Kidney epithelial cell (primary cell): Measurements from ENCODE around the gene ITPRID2. TPM values are rescaled to one million over a fixed set of nuclear protein-coding genes. Genes with fewer than 3 reads are reported as not detected.

Experiments
- DNase-seq: peaks from one replicate; pipeline ENCODE4 v3.0.0-alpha.2; 2010; ENCODE audit warnings: low read depth
- H3K27me3 ChIP-seq: 2 replicates; pipeline ENCODE4 v1.6.0; 2011; ENCODE audit warnings: low read length; ENCODE audit not compliant: control insufficient read depth, insufficient read depth
- H3K36me3 ChIP-seq: 2 replicates; pipeline ENCODE4 v1.5.1; 2011; ENCODE audit warnings: low read length; ENCODE audit not compliant: control insufficient read depth, insufficient read depth
- H3K4me3 ChIP-seq: 2 replicates; pipeline ENCODE4 v1.5.1; 2011; ENCODE audit warnings: low read depth, mild to moderate bottlenecking, control low read depth, low read length
- total RNA-seq: library from RNA; depleted of rRNA; stranded (reverse); fragments of >200 nt; gene quantifications from 2 replicates; pipeline ENCODE4 v1.2.3, GENCODE V29; 2015
- TF ChIP-seq, protein P1 (sequence below): IDR thresholded peaks from 2 replicates; pipeline ENCODE4 v1.5.1; 2011; ENCODE audit warnings: mild to moderate bottlenecking, moderate library complexity, low read length, control low read depth, inconsistent platforms; ENCODE audit not compliant: insufficient read depth, poor library complexity, severe bottlenecking

Gene ITPRID2
- 60.2 and 73.0 TPM in 2 replicates for total RNA-seq

DNA sequence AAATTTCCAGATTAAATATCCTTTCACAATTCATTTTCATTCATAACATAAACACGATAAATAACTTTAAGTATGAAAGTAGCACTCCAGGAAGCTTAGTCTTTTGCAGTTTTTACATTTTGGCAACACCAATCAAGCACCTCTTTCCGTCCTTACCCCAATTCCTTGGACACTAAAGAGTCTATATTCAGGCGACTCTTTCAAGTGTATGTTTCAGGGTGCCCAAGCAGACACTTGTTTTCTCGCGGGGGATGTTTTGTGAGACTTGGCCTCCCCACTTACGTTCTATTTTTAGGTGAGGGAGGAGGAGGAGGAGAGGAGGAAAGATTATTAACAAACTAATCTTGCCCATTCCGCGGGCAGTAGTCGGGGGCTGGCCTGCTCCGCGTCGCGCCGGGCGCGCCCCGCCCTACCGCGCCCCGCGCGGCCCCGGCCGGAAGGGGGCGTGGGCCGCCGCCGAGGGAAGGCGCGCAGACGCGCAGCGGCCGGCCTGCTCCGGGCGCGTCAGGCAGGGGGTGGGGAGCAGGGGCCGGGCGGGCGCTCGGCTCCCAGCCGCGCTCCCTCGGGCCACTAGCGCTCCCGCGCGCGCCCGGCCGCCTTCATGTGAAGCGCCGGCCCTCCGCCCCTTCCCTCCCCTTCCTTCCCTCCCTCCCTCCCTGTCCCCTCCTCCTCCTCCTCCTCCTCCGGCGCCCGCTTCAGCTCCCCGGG is at the start of gene ITPRID2:
TSS of gene ITPRID2 (plus strand) at position 473 of the 708 bp plus-strand sequence. CDS start 337 bp downstream, outside the sequence.
- TF ChIP-seq, protein P1, sequence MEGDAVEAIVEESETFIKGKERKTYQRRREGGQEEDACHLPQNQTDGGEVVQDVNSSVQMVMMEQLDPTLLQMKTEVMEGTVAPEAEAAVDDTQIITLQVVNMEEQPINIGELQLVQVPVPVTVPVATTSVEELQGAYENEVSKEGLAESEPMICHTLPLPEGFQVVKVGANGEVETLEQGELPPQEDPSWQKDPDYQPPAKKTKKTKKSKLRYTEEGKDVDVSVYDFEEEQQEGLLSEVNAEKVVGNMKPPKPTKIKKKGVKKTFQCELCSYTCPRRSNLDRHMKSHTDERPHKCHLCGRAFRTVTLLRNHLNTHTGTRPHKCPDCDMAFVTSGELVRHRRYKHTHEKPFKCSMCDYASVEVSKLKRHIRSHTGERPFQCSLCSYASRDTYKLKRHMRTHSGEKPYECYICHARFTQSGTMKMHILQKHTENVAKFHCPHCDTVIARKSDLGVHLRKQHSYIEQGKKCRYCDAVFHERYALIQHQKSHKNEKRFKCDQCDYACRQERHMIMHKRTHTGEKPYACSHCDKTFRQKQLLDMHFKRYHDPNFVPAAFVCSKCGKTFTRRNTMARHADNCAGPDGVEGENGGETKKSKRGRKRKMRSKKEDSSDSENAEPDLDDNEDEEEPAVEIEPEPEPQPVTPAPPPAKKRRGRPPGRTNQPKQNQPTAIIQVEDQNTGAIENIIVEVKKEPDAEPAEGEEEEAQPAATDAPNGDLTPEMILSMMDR = no peak
- DNase-seq = peak; percentile 50
- Histone ChIP-seq H3K36me3 (no peaks in the 10 kb centered on the region), H3K27me3 (no peaks in the 10 kb centered on the region), H3K4me3 (peak within 1 kb of the TSS; percentile 94)

DNA sequence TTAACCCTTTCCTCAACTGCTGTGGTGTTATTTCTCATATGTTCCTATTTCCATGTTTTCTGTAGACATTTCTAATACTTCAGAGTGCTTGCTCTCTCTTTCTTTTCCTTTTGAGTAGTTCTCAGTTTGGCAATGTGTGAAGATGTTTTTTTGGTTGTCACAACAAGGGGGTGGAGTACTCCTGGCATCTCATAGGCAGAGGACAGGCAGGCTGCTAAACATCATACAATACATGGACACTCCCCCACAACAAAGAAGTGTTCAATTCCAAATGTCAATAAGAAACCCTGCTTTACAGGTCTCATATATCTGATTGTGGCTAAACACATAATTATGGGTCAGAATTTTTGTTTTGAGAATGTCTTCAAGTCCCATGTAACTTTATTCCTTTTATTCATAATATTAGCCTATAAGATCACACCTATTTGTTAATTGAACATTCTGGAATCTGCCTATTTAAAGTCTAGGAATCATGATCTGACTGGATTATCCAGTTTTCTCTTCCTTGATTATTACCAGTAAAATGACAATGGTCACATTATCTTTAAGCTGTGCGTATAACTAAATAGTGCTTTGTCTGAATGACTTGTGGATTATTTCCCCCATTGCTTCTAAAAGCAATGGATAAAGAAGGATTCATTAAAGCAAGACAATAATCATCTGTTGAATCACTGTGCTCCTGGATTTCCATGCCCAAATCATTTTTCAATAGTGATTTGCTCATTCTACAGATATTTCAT is 46.8 kb upstream of the ITPRID2 start:
- Histone ChIP-seq H3K36me3 (no peaks in the 10 kb centered on the region), H3K27me3 (no peaks in the 10 kb centered on the region), H3K4me3 (no peak overlapping the region)
- no peak for DNase-seq
- TF ChIP-seq, protein P1 = no peak

DNA sequence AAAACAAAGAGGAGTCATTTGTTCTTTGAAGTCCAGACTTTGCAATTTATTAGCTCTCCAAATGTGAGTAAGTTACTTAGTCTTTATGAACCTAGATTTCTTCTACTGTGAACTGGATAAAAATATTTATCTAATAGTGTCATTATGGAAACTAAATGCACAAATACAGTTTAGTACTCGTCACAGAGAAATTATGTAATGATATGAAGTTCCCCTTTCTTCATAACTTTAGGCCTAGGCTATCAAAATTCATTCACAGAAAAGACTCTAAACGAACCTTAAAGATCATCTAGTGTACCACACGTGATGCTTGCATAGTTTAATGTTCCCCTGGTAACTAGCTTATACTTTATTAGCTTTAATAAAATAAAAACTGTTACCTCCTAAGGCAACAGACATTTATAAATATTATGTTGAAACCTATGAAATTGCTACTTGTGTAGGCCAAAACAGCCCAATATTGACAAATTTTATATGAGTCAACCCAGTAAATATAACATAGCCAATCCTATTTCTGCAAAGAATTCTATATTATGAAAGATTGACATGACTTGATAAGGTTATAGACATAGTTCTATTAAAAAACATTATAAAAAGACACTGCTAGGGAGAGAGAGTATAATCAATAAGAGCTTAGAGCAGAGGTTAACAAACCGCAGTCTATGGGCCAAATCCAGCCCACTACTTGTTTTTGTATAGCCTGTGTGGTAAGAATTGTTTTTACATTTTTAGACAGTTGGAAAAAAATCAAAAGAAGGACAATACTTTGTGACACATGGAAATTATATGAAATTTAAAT is 44.9 kb upstream of the ITPRID2 start:
- Histone ChIP-seq H3K27me3 (no peaks in the 10 kb centered on the region), H3K4me3 (no peak overlapping the region), H3K36me3 (no peaks in the 10 kb centered on the region)
- no peak for DNase-seq
- TF ChIP-seq, protein P1 = no peak

DNA sequence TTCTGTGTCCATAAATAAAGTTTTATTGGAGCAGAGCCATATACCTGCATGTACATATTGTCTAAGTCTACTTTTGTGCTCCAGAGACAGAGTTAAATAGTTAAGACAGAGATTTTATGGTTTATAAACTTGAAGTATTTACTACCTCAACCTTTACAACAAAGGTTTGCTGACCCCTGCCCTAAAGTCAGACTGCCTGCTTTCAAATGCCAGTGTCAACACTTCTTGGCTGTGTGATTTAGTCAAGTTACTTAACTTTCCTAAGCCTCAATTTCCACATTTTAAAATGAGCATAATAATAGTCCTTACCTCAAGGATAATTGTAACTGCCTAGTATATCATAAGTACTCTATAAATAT is 44.4 kb upstream of the ITPRID2 start:
- no peaks in the 10 kb centered on the region for H3K27me3 ChIP-seq
- no peak overlapping the region for H3K4me3 ChIP-seq
- no peaks in the 10 kb centered on the region for H3K36me3 ChIP-seq
- DNase-seq = no peak
- TF ChIP-seq, protein P1 = no peak

DNA sequence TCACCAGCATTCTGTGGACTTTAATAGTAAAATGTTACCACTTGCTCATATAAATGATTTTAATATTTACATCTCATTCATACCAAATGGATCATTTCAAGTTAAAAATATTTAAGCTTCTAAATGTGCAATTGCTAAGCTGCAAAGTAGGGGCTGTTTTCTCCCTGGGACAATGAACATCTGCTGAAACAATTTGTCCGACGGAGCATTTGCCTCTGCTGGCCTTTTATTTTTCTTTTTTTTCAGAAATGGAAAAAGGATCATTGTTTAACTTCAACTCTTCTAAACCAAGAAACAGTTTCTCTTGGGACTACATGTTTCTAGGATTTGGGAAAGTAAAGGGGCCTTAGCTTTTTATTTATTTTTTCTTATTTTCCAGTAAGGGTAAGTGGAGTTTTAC is 43.8 kb upstream of the ITPRID2 start:
- Histone ChIP-seq H3K4me3 (no peak overlapping the region), H3K27me3 (no peaks in the 10 kb centered on the region), H3K36me3 (no peaks in the 10 kb centered on the region)
- TF ChIP-seq, protein P1 = no peak
- DNase-seq = no peak
